Measurements from ENCODE around the gene PURB.

DNA sequence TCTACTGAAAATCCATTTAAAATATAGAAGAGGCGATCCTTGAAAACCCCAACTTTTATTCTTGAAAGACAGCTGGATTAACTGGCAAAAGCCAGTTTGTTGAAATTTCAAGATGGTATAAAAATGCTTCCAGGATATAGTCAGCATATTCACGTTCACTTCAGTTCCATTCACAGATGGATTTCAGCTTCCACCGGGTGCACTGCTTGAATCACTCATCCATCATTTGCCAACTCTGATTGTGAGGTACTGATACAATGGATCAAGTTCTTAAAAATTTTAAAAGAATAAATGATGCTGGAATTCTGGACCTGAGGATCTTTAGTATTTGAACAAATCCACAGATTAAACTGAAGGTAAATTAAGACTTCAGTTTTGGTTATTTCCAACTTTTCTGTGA is 2.4 kb downstream of the PURB start:
- TF ChIP-seq CTCF (IDR thresholded peaks at IDR 0.05) (no peak), POLR2A (IDR thresholded peaks at IDR 0.05) (no peak)
